ENCODE measurements around the gene BRDT.
"Not testable (repeated sequence)": the region's sequence is repeated elsewhere in the genome, so short reads cannot be mapped to it uniquely, and the experiment has no call there.

Gene BRDT

GRCh38 chr1:91993256-91993655 lies 44.1 kb downstream of the BRDT start:
- no peak for DNase-seq (ENCODE audit: low spot score)

GRCh38 chr1:91997607-91998195 lies 48.5 kb downstream of the BRDT start:
- DNase-seq (ENCODE audit: low spot score), result peak; percentile 47

GRCh38 chr1:92004129-92004528 lies 54.9 kb downstream of the BRDT start:
- no peak for DNase-seq (ENCODE audit: low spot score)

GRCh38 chr1:92013923-92014322 lies 64.7 kb downstream of the BRDT start:
- no peak for DNase-seq (ENCODE audit: low spot score)

- no peak for DNase-seq (ENCODE audit: low spot score)
Measured at GRCh38 chr1:92016720-92017316, 67.6 kb downstream of the BRDT start.

GRCh38 chr1:92017656-92018055 lies 68.5 kb downstream of the BRDT start:
- DNase-seq (ENCODE audit: low spot score), result no peak

- not testable (repeated sequence) for DNase-seq (ENCODE audit: low spot score)
Measured at GRCh38 chr1:92026042-92026441, 76.8 kb downstream of the BRDT start.

- no peak for DNase-seq (ENCODE audit: low spot score)
Measured at GRCh38 chr1:92026806-92027205, 77.6 kb downstream of the BRDT start.

GRCh38 chr1:92029241-92029922 lies 80.2 kb downstream of the BRDT start:
- no peak for DNase-seq (ENCODE audit: low spot score)

GRCh38 chr1:92030656-92031107 lies 81.5 kb downstream of the BRDT start:
- no peak for DNase-seq (ENCODE audit: low spot score)

- no peak for DNase-seq (ENCODE audit: low spot score)
Measured at GRCh38 chr1:92031281-92032110, 82.3 kb downstream of the BRDT start.

GRCh38 chr1:92037400-92037799 lies 88.2 kb downstream of the BRDT start:
- DNase-seq (ENCODE audit: low spot score), result no peak

- DNase-seq (ENCODE audit: low spot score), result no peak
Measured at GRCh38 chr1:92038695-92039346, 89.6 kb downstream of the BRDT start.

GRCh38 chr1:92040971-92041370 lies 91.8 kb downstream of the BRDT start:
- no peak for DNase-seq (ENCODE audit: low spot score)

GRCh38 chr1:92043621-92044020 lies 94.4 kb downstream of the BRDT start:
- no peak for DNase-seq (ENCODE audit: low spot score)

- no peak for DNase-seq (ENCODE audit: low spot score)
Measured at GRCh38 chr1:92045766-92046495, 96.7 kb downstream of the BRDT start.

GRCh38 chr1:92051948-92052347 lies 102.7 kb downstream of the BRDT start:
- DNase-seq (ENCODE audit: low spot score), result no peak

All from GM03348 (cell line).